Stromal cell of bone marrow (primary cell): ENCODE results near the gene RYR2.
"Not testable (repeated sequence)": the region's sequence is repeated elsewhere in the genome, so short reads cannot be mapped to it uniquely, and the experiment has no call there.

Source experiments
- DNase-seq: peaks from one replicate; pipeline ENCODE4 v3.0.0-alpha.2; 2012; ENCODE audit warnings: low read depth

Gene RYR2

GRCh38 chr1:237146241-237146640, 104.3 kb downstream of the RYR2 start:
- DNase-seq: no peak

GRCh38 chr1:237149857-237150256, 107.9 kb downstream of the RYR2 start:
- no peak for DNase-seq

DNA sequence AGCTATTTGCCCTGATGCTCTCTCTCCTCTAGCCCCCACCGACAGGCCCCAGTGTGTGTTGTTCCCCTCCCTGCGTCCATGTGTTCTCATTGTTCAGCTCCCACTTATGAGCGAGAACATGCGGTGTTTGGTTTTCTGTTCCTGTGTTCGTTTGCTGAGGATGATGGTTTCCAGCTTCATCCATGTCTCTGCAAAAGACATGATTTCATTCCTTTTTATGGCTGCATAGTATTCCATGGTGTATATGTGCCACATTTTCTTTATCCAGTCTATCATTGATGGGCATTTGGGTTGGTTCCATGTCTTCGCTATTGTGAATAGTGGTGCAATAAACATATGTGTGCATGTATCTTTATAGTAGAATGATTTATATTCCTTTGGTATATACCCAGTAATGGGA, 110.0 kb downstream of the RYR2 start:
- not testable (repeated sequence) for DNase-seq

GRCh38 chr1:237152506-237153335, 110.7 kb downstream of the RYR2 start:
- no peak for DNase-seq

- no peak for DNase-seq
Measured at GRCh38 chr1:237154157-237154556, 112.2 kb downstream of the RYR2 start.

- no peak for DNase-seq
Measured at GRCh38 chr1:237164406-237165352, 122.7 kb downstream of the RYR2 start.

- no peak for DNase-seq
Measured at GRCh38 chr1:237166086-237166485, 124.1 kb downstream of the RYR2 start.

GRCh38 chr1:237166593-237167101, 124.7 kb downstream of the RYR2 start:
- DNase-seq: no peak

- DNase-seq: no peak
Measured at GRCh38 chr1:237170149-237170548, 128.2 kb downstream of the RYR2 start.

GRCh38 chr1:237171454-237172117, 129.6 kb downstream of the RYR2 start:
- DNase-seq: no peak

DNA sequence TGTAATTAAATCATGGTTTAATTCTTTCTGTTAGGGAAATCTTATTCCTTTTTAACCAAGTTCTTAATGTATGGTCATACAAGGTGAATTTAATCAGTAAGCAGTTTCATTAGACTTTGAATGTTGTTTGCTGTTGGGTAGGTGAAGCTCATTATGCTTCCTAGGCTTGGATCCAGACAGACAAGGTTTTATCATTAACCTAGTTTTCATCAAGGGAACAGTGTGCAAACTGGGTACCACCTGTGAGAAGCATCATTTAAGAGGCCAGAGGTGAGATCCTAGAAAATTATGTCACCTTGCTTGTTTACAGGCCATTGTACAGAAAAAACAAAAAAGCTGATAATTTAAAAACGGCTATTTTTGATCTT, 130.1 kb downstream of the RYR2 start:
- no peak for DNase-seq

GRCh38 chr1:237179503-237179902, 137.5 kb downstream of the RYR2 start:
- no peak for DNase-seq

DNA sequence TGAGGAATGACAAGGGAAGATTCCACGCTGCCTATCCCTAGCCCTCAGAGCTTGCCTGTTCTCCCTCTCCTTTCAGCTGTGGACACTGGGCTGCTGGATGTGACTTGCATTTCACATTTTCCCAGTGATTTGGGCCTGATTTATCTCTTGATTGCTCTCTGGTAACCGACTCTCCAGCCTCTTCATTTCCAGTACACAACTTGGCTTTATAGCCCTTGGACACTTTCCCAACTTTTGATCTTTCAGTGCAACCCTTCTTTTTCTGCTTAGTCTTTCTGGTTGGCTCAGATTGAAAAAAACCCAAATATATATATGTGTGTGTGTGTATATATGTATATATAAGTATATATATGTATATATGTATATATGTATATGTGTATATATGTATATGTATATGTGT, 138.3 kb downstream of the RYR2 start:
- no peak for DNase-seq

- DNase-seq: no peak
Measured at GRCh38 chr1:237181743-237182317, 139.8 kb downstream of the RYR2 start.

GRCh38 chr1:237183963-237184540, 142.1 kb downstream of the RYR2 start:
- no peak for DNase-seq

GRCh38 chr1:237186675-237187074, 144.7 kb downstream of the RYR2 start:
- DNase-seq: no peak

DNA sequence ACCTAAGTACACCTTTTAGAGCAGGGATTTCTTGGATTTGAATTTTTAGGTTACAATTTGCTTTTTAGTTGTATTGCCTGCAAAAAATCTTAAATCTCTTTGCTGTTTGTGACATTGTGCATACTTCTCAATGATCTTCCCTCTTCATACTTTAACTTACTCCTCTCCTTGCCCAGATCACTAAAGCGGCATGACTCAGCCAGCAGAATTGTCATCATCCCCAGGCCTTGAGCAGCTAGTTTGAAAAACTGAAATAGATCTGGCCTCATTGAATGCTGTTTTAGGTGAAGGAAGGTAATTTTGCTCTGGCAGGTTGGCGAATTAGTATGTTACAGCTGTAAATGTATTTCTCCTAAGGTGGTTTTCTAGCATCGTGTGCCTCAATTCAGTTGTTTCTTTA, 145.9 kb downstream of the RYR2 start:
- DNase-seq: no peak

GRCh38 chr1:237191403-237191802, 149.4 kb downstream of the RYR2 start:
- DNase-seq: no peak

DNA sequence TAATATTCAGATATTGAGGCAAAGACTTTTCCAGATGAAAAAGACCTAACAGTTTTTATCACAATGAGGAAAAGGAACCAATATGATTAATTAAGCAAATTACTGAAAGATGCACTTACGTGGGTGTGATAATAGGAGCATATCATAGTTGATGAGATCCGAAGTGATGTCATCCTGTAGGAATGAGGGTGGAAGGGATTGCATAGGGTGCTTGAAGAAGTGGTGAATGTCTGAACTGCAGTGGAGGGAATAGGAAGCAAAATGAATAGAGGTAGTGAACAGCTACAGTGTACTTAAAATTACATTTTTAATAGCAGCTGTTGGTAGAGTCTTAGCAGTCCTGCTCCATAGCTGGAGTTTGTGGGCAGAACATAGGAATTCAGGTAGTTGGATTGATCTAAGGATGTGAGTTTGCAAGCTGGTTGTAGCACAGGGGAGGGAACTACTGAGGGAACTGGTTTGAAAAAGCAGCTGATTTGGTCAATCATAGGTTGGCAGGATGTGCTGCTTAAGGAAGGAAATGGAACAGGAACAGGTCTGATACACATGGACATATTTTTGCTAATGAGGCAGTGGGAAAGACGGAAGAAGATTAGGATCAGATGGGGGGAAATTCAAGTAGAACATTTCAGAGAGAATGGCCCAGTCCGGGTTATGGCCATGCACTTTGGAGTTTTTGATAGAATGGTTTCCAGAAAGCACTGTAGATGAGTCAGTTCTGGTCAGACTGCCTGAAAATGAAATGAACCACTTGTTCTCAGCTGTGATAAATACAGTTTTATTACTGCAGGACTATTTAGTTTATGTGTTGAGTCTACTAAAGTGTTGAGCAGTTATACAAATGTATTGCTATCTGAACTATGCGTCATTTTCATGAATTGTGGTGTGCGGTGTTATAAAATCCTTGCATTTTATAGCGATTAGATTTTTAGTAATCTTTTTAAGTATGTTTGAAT, 155.8 kb downstream of the RYR2 start:
- no peak for DNase-seq

- DNase-seq: no peak
Measured at GRCh38 chr1:237199026-237199425, 157.0 kb downstream of the RYR2 start.
